NCI-H82 treated with DMSO at 0.1 percent for 48 hours (cell line): Measurements from ENCODE around the gene KIAA0586.

Experiments
- DNase-seq: peaks from one replicate; lab custom pipeline; 2025; ENCODE audit not compliant: unreplicated experiment; lab: John Stamatoyannopoulos, UW

KIAA0586 gene

GRCh38 chr14:58593977-58594376 is 166.5 kb downstream of the KIAA0586 start:
- no peak for DNase-seq

DNA sequence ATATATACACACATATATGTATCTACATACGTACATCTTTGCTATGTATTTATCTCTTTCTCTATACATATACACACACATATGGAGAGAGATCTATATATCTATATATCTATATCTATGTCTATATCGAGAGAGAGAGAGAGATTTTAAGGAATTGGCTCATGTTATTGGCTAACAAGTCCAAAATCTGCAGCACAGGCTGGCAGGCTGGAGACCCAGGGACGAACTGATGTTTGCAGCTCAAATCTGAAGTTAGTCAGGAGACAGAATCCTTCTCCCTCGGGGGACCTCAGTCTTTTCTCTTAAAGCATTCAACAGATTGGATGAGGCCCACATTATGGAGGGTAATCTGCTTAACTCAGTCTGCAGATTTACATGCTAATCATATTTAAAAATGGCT is 169.5 kb downstream of the KIAA0586 start:
- peak; percentile 30 for DNase-seq

DNA sequence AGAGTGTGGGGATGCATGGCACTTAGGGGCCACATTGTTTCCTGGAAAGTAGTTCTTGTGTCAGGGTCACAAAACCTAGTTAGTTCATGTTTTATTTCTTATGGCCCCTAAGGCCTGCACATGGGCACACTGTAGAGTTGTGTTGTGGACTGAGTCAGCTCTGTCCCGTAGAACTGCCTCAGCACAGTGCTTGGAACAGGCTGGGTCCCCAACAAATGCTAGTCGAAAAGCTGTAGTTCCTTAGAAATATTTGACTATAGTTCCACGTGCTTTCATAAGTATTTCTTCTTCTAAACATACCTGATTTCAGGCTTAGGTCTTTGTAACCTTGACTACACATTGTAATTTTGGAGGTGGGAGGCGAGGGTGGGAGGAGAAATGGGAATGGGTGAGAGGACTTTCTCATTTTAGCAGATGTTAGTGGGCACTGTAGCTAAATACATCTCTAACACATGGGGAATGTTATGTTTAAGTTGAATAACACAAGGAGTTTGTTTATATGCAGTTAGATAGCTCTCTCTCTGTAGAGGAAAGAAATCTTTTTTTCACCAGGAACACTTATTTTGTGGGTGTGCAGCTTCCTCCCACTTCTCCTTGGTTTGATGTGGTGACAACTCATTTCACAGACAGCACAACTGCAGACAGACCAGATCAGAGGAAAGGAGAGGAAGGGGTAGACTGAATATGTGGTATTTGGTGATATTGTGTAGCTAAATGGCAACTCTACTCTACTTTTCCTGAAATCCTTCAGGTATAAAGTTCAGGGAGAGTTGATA is 170.7 kb downstream of the KIAA0586 start:
- DNase-seq, result no peak

GRCh38 chr14:58598804-58599525 is 171.4 kb downstream of the KIAA0586 start:
- DNase-seq, result no peak

- no peak for DNase-seq
These were observed 172.2 kb downstream of the KIAA0586 start for GRCh38 chr14:58599707-58600106.
